ENCODE measurements around the gene ZNF674. TPM values are rescaled to one million over a fixed set of nuclear protein-coding genes. Genes with fewer than 3 reads are reported as not detected.

ZNF674 gene
- total and polyA plus RNA-seq, 10 of the 15 experiments (the other 5 are each of a cell fraction or from before 2014, with no cell fraction given) = 1.0 to 3.7 (median 1.8) TPM

- TF ChIP-seq IRF5 (IDR thresholded peaks at IDR 0.05; ENCODE audit: borderline replicate concordance) = no peak
- TF ChIP-seq ZNF207 (IDR thresholded peaks at IDR 0.05; ENCODE audit: borderline replicate concordance) = no peak
- TF ChIP-seq POLR2AphosphoS2 (IDR thresholded peaks at IDR 0.05; ENCODE audit: low read depth, low read length) = no peak
- TF ChIP-seq ATF7 (IDR thresholded peaks at IDR 0.05; ENCODE audit: low read depth) = peak; percentile 37; the same call in 1 of the 2 replicates
- TF ChIP-seq ZBED1 (IDR thresholded peaks at IDR 0.05; ENCODE audit: borderline replicate concordance) = no peak
- TF ChIP-seq TBL1XR1 (IDR thresholded peaks at IDR 0.05; ENCODE audit: low read depth, low read length) = no peak
- peak; percentile 41; the same call in 1 of the 2 replicates for TF ChIP-seq RUNX3 (IDR thresholded peaks at IDR 0.05; ENCODE audit: low read length)
- peak; percentile 32; the same call in 1 of the 2 replicates for TF ChIP-seq IKZF1 (conservative IDR thresholded peaks at IDR 0.05)
- no peak for TF ChIP-seq IRF4 (IDR thresholded peaks at IDR 0.05; ENCODE audit: low read depth, low read length)
- TF ChIP-seq FOXK2 (IDR thresholded peaks at IDR 0.05) = no peak
- no peak for TF ChIP-seq MYC (IDR thresholded peaks at IDR 0.05; ENCODE audit: insufficient read depth, insufficient read length, insufficient replicate concordance, low read length, severe bottlenecking)
- no peak for TF ChIP-seq POLR2A (IDR thresholded peaks at IDR 0.05; ENCODE audit: low read depth, low read length)
- TF ChIP-seq EP300 (IDR thresholded peaks at IDR 0.05; ENCODE audit: borderline replicate concordance in 1 of 2, control insufficient read depth in 1 of 2, low read depth in 2 of 2, low read length in 2 of 2) = 0 out of 4 replicates have a peak, but pooled peaks of 1 of the 2 experiments have one; percentile 17
- no peak for TF ChIP-seq ZNF592 (IDR thresholded peaks at IDR 0.05)
- peak; percentile 71; the same call in 1 of the 2 replicates for TF ChIP-seq MEF2A (IDR thresholded peaks at IDR 0.05; ENCODE audit: insufficient read depth, low read depth, low read length)
- no peak for TF ChIP-seq ZBTB11 (CRISPR knock-in tag; IDR thresholded peaks at IDR 0.05)
- 0 out of 2 replicates have a peak, but pooled peaks have one; percentile 41 for TF ChIP-seq ATF2 (IDR thresholded peaks at IDR 0.05; ENCODE audit: low read length)
- no peak for TF ChIP-seq ESRRA (IDR thresholded peaks at IDR 0.05; ENCODE audit: low read length)
- TF ChIP-seq KDM1A (IDR thresholded peaks at IDR 0.05; ENCODE audit: borderline replicate concordance) = no peak
- no peak for TF ChIP-seq PAX8 (IDR thresholded peaks at IDR 0.05)
- TF ChIP-seq KAT2A (conservative IDR thresholded peaks at IDR 0.05; ENCODE audit: control insufficient read depth, low read depth, low read length) = no peak
- TF ChIP-seq LARP7 (IDR thresholded peaks at IDR 0.05) = no peak
Observed at GRCh38 chrX:46587158-46587557, 41.9 kb upstream of the ZNF674 start (continued).

Data from GM12878 (cell line).